Esophagus muscularis mucosa (tissue), 4 donors: Measurements from ENCODE around the gene SCFD2. TPM values are rescaled to one million over a fixed set of nuclear protein-coding genes. Genes with fewer than 3 reads are reported as not detected.

Experiments
- DNase-seq: peaks from one replicate; pipeline ENCODE4 v3.0.0-alpha.2; 2017; ENCODE audit errors: extremely low spot score
- H3K27ac ChIP-seq, 4 donors: fragments of 200-600 bp; sonication (generic); replicated peaks in 1 of 4; 1 replicate in 3 of 4; 2 replicates in 1 of 4; pipeline ENCODE4 v1.5.1; 2016 to 2019; ENCODE audit warnings: mild to moderate bottlenecking in 1 of 4
- H3K27me3 ChIP-seq, 4 donors: fragments of 200-600 bp; sonication (generic); one replicate each; pipeline versions ENCODE4 v1.5.1 to v1.6.0; 2016 to 2019
- H3K36me3 ChIP-seq, 4 donors: fragments of 200-600 bp; sonication (generic); one replicate each; pipeline ENCODE4 v1.5.1; 2016 to 2019
- H3K4me1 ChIP-seq, 4 donors: fragments of 200-600 bp; sonication (generic); one replicate each; pipeline ENCODE4 v1.5.1; 2016 to 2019
- H3K4me3 ChIP-seq, 4 donors: fragments of 200-600 bp; sonication (generic); 1 replicate in 2 of 4; 2 replicates in 2 of 4; pipeline ENCODE4 v1.5.1; 2016 to 2019; ENCODE audit warnings: mild to moderate bottlenecking in 4 of 4, moderate library complexity in 1 of 4
- H3K9me3 ChIP-seq, 4 donors: fragments of 200-600 bp; sonication (generic); 1 replicate in 3 of 4; 2 replicates in 1 of 4; pipeline ENCODE4 v1.5.1; 2016 to 2019
- CTCF ChIP-seq, 3 experiments: fragments of 200-600 bp in 2 of 3; fragments of 450-650 bp in 1 of 3; sonication (generic) in 2 of 3; IDR thresholded peaks; one replicate each; pipeline ENCODE4 v1.5.1; 2017 to 2019; ENCODE audit warnings: antibody characterized with exemption in 3 of 3, mild to moderate bottlenecking in 2 of 3, moderate library complexity in 1 of 3
- EP300 ChIP-seq: sonication (generic); formaldehyde crosslinking; IDR thresholded peaks from one replicate; pipeline ENCODE4 v1.6.1; 2017; ENCODE audit warnings: antibody characterized with exemption
- POLR2A ChIP-seq: fragments of 450-650 bp; IDR thresholded peaks from one replicate; pipeline ENCODE4 v1.6.1; 2017; ENCODE audit warnings: antibody characterized with exemption, moderate library complexity, mild to moderate bottlenecking, low read depth
- POLR2AphosphoS5 ChIP-seq, 2 donors: sonication (generic); formaldehyde crosslinking; IDR thresholded peaks; one replicate each; pipeline ENCODE4 v1.6.1; 2017; ENCODE audit warnings: antibody characterized with exemption in 2 of 2
- WGBS: methylation state at CpG from one replicate; pipeline ENCODE4 v1.1.5; 2018; 5-methylcytosine and 5-hydroxymethylcytosine counted together
- intact Hi-C: fragments of 100-400 bp; cut with DNase I; formaldehyde crosslinking; loops from one replicate; pipeline ENCODE4 v1.15.1; 2023
- total RNA-seq, 4 donors: library from RNA; depleted of rRNA; stranded (reverse); fragments of >200 nt; gene quantifications; one replicate each; pipeline versions ENCODE4 v1.1.0 to v1.2.1, GENCODE V29; 2016

Gene SCFD2
- total RNA-seq, 4 donors from 2014 or later: 10.0 to 15.7 (median 12.7) TPM

GRCh38 chr4:53376900-53377299 is 11.0 kb upstream of the SCFD2 start:
- Histone ChIP-seq H3K9me3 (no peaks in the 10 kb centered on the region), H3K27ac (peak overlapping the region; percentile 83 to 91 (median 90)), H3K4me3 (peak overlapping the region; percentile 68 to 97 (median 92)), H3K27me3 (peaks cover 0 to 7% (median 0%) of the 10 kb centered on the region in 4 donors), H3K4me1 (peaks cover 3 to 32% (median 26%) of the 10 kb centered on the region in 4 donors), H3K36me3 (peaks cover 0 to 4% (median 0%) of the 10 kb centered on the region in 4 donors)
- WGBS: 50% methylated on average over 5 of the region's 5 CpGs
- intact Hi-C loops: loop anchor here (10.0 kb wide), 2 partner anchors 362 to 688 kb away; partner anchors contain the start of gene CHIC2
- no peak for DNase-seq
- TF ChIP-seq CTCF (IDR thresholded peaks at IDR 0.05) (no peak), POLR2A (no peak), POLR2AphosphoS5 (IDR thresholded peaks at IDR 0.05) (no peak), EP300 (no peak)

- Histone ChIP-seq H3K36me3 (no peaks in the 10 kb centered on the region), H3K27me3 (peaks cover 0 to 24% (median 0%) of the 10 kb centered on the region in 4 donors), H3K27ac (no peak overlapping the region), H3K4me1 (peaks cover 3 to 25% (median 21%) of the 10 kb centered on the region in 4 donors), H3K9me3 (no peaks in the 10 kb centered on the region), H3K4me3 (no peak overlapping the region)
- no peak for DNase-seq
- intact Hi-C loops: loop anchor here (10.0 kb wide), 2 partner anchors 360 to 690 kb away; partner anchors contain the start of gene CHIC2
- no peak for TF ChIP-seq POLR2AphosphoS5 (IDR thresholded peaks at IDR 0.05)
- no peak for TF ChIP-seq EP300
- no peak for TF ChIP-seq CTCF (IDR thresholded peaks at IDR 0.05)
- TF ChIP-seq POLR2A: no peak
- 86% methylated on average over 4 of the region's 4 CpGs for WGBS
Measured at GRCh38 chr4:53374777-53375258, 9.0 kb upstream of the SCFD2 start.

GRCh38 chr4:53371843-53372521 is 6.1 kb upstream of the SCFD2 start:
- peaks cover 0 to 4% (median 3%) of the 10 kb centered on the region in 4 donors for H3K4me1 ChIP-seq
- peaks cover 0 to 38% (median 0%) of the 10 kb centered on the region in 4 donors for H3K27me3 ChIP-seq
- H3K4me3 ChIP-seq: no peak overlapping the region
- no peak for DNase-seq
- no peaks in the 10 kb centered on the region for H3K9me3 ChIP-seq
- no peaks in the 10 kb centered on the region for H3K36me3 ChIP-seq
- intact Hi-C loops: loop anchor here (10.0 kb wide), 2 partner anchors 357 to 693 kb away; partner anchors contain the start of gene CHIC2
- TF ChIP-seq POLR2AphosphoS5 (IDR thresholded peaks at IDR 0.05): no peak
- no peak for TF ChIP-seq CTCF (IDR thresholded peaks at IDR 0.05)
- no peak for TF ChIP-seq POLR2A
- TF ChIP-seq EP300: no peak
- WGBS: 83% methylated on average over 4 of the region's 4 CpGs
- no peak overlapping the region for H3K27ac ChIP-seq

GRCh38 chr4:53371049-53371448 is 5.2 kb upstream of the SCFD2 start:
- WGBS: 89% methylated on average over 3 of the region's 3 CpGs
- peaks cover 0 to 6% (median 5%) of the 10 kb centered on the region in 4 donors for H3K4me1 ChIP-seq
- no peak for TF ChIP-seq EP300
- TF ChIP-seq POLR2A: no peak
- no peak for TF ChIP-seq POLR2AphosphoS5 (IDR thresholded peaks at IDR 0.05)
- TF ChIP-seq CTCF (IDR thresholded peaks at IDR 0.05): no peak
- no peak overlapping the region for H3K4me3 ChIP-seq
- intact Hi-C loops: loop anchor here (10.0 kb wide), 2 partner anchors 356 to 694 kb away; partner anchors contain the start of gene CHIC2
- H3K27ac ChIP-seq: no peak overlapping the region
- DNase-seq: no peak
- H3K36me3 ChIP-seq: no peaks in the 10 kb centered on the region
- peaks cover 0 to 38% (median 0%) of the 10 kb centered on the region in 4 donors for H3K27me3 ChIP-seq
- no peaks in the 10 kb centered on the region for H3K9me3 ChIP-seq
